Suprapubic skin (tissue), 4 donors: ENCODE measurements around the gene CDC42EP2.

Experiments used
- POLR2A ChIP-seq, 2 donors: fragments of 450-650 bp; IDR thresholded peaks; one replicate each; pipeline ENCODE4 v1.6.1; 2017; ENCODE audit warnings: antibody characterized with exemption in 2 of 2, mild to moderate bottlenecking in 2 of 2, moderate library complexity in 2 of 2
- POLR2AphosphoS5 ChIP-seq, 3 donors: sonication (generic); formaldehyde crosslinking; IDR thresholded peaks; one replicate each; pipeline ENCODE4 v1.6.1; 2017; ENCODE audit warnings: antibody characterized with exemption in 3 of 3

DNA sequence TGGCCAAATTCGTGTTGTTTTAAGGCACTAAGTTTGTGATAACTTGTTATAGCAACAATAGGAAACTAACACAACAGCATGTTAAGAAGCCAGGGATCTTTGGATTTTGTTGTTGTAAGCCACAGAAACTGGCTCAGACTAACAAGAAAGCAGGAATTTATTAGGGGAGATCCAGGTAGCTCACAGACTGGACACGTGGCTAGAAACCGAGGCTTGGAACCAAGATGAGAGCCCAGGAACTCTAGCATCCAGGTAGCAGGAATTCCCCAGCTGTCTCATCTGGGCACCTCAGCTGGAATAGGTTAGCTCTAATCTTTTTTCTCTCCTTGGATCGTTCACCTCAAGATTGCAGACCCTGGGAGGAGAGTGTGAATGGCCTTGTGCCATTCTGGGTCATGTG, 28.0 kb upstream of the CDC42EP2 start:
- no peak for TF ChIP-seq POLR2AphosphoS5 (IDR thresholded peaks at IDR 0.05)
- TF ChIP-seq POLR2A (IDR thresholded peaks at IDR 0.05): no peak
